Frontal cortex (tissue), 4 donors: ENCODE data around the gene ODAPH. TPM values are rescaled to one million over a fixed set of nuclear protein-coding genes. Genes with fewer than 3 reads are reported as not detected.
A peak's percentile ranks its signal among the peaks of the same experiment; 100 is the strongest.
"Not testable (repeated sequence)": the region's sequence is repeated elsewhere in the genome, so short reads cannot be mapped to it uniquely, and the experiment has no call there.

Source experiments
- DNase-seq, 2 donors: peaks; one replicate each; pipeline ENCODE4 v3.0.0; 2012; ENCODE audit warnings: low spot score in 2 of 2
- FAIRE-seq: peaks from 2 replicates; lab custom pipeline; 2012; peaks lifted over from hg19 to GRCh38; lab: Jason Lieb, UNC
- total RNA-seq: library from RNA; depleted of rRNA; stranded (reverse); fragments of >200 nt; gene quantifications from one replicate; pipeline ENCODE4 v1.2.3, GENCODE V29; 2014
- donor health status: control.
- donor health status: control.
- donor health status: control.

Gene ODAPH
- not detected for total RNA-seq

GRCh38 chr4:75555294-75556164 lies at the start of gene ODAPH:
Gene ODAPH (plus strand): TSS chr4:75556066. CDS start chr4:75556083, 17 bp downstream.
- no peak for FAIRE-seq

GRCh38 chr4:75509592-75509991 lies 46.3 kb upstream of the ODAPH start:
- DNase-seq, FAIRE-seq: not testable (repeated sequence)

More at GRCh38 chr4:75555294-75556164, at the start of gene ODAPH:
- DNase-seq = no peak

- DNase-seq = no peak
- no peak for FAIRE-seq
Observed at GRCh38 chr4:75511841-75512240, 44.0 kb upstream of the ODAPH start.

GRCh38 chr4:75512386-75513211 lies 43.3 kb upstream of the ODAPH start:
- DNase-seq (no peak), FAIRE-seq (no peak)

GRCh38 chr4:75513526-75514130 lies 42.2 kb upstream of the ODAPH start:
- no peak for FAIRE-seq
- no peak for DNase-seq

GRCh38 chr4:75514131-75514948 lies 41.5 kb upstream of the ODAPH start, which contains the start of the genes RCHY1 and THAP6:
Gene RCHY1 (minus strand): TSS chr4:75514403. CDS start chr4:75514286, 117 bp downstream.
Gene THAP6 (plus strand): TSS chr4:75514473. CDS start chr4:75515453, 980 bp downstream.
- no peak for FAIRE-seq

GRCh38 chr4:75514949-75515612 lies 40.8 kb upstream of the ODAPH start:
- DNase-seq (no peak), FAIRE-seq (no peak)

More at GRCh38 chr4:75514131-75514948, 41.5 kb upstream of the ODAPH start, which contains the start of the genes RCHY1 and THAP6:
- DNase-seq = peak; percentile 69 to 73

- no peak for FAIRE-seq
- no peak for DNase-seq
Observed at GRCh38 chr4:75516144-75516543, 39.7 kb upstream of the ODAPH start.

GRCh38 chr4:75519452-75519851 lies 36.4 kb upstream of the ODAPH start:
- not testable (repeated sequence) for FAIRE-seq, DNase-seq

GRCh38 chr4:75525086-75525485 lies 30.8 kb upstream of the ODAPH start:
- DNase-seq (no peak), FAIRE-seq (no peak)

GRCh38 chr4:75525910-75526309 lies 30.0 kb upstream of the ODAPH start:
- FAIRE-seq (no peak), DNase-seq (no peak)

GRCh38 chr4:75527482-75527881 lies 28.4 kb upstream of the ODAPH start:
- FAIRE-seq = no peak

GRCh38 chr4:75530556-75531322 lies 25.1 kb upstream of the ODAPH start:
- no peak for DNase-seq
- FAIRE-seq = no peak

More at GRCh38 chr4:75527482-75527881, 28.4 kb upstream of the ODAPH start:
- no peak for DNase-seq

- not testable (repeated sequence) for FAIRE-seq, DNase-seq
Observed at GRCh38 chr4:75531536-75532143, 24.2 kb upstream of the ODAPH start.

GRCh38 chr4:75533339-75533887 lies 22.5 kb upstream of the ODAPH start:
- FAIRE-seq, DNase-seq: not testable (repeated sequence)

GRCh38 chr4:75533926-75534325 lies 21.9 kb upstream of the ODAPH start:
- DNase-seq, FAIRE-seq: not testable (repeated sequence)

- FAIRE-seq = not testable (repeated sequence)
Observed at GRCh38 chr4:75537308-75537707, 18.6 kb upstream of the ODAPH start.

More at GRCh38 chr4:75537308-75537707, 18.6 kb upstream of the ODAPH start:
- DNase-seq = not testable (repeated sequence)
